Measurements from ENCODE around the gene FAM110A. TPM values are rescaled to one million over a fixed set of nuclear protein-coding genes. Genes with fewer than 3 reads are reported as not detected.
"Not testable (repeated sequence)": the region's sequence is repeated elsewhere in the genome, so short reads cannot be mapped to it uniquely, and the experiment has no call there.

The FAM110A gene
- total RNA-seq, 2 experiments from 2014 or later = 16.2 to 28.2 TPM

- H3K36me3 ChIP-seq (ENCODE audit: insufficient read depth, low read length) = peaks cover 4% of the 10 kb centered on the region
- POLR2A ChIA-PET = interaction anchor here (0.5 to 2.7 kb wide), 3 partner anchors 15 to 439 kb away, joined by 3 to 40 read pairs (median 3); partner anchors contain the start of gene FAM110A
- H3K27ac ChIP-seq (ENCODE audit: low read depth, low read length, poor library complexity, severe bottlenecking) = peak overlapping the region; percentile 80
- H3K4me3 ChIP-seq (ENCODE audit: low read depth, low read length, poor library complexity, severe bottlenecking) = no peak overlapping the region
- peaks cover 62% of the 10 kb centered on the region for H3K4me1 ChIP-seq (ENCODE audit: insufficient read depth, low read length, poor library complexity, severe bottlenecking)
- H2AFZ ChIP-seq (ENCODE audit: low read length) = no peak overlapping the region
- no TSS peak for BruUV-seq (replicated peaks)
- H3K9me3 ChIP-seq (ENCODE audit: low read length) = no peaks in the 10 kb centered on the region
- peaks cover 28% of the 10 kb centered on the region; the same call in 1 of the 2 replicates for H3K79me2 ChIP-seq (ENCODE audit: insufficient read depth, low read depth, low read length)
- CTCF ChIA-PET (ENCODE audit: unreplicated experiment) = no interaction called here
- TF ChIP-seq CTCF (conservative IDR thresholded peaks at IDR 0.05; ENCODE audit: low read length) (no peak), EZH2phosphoT487 (IDR thresholded peaks at IDR 0.05; ENCODE audit: borderline replicate concordance, low read depth, low read length) (no peak)
- H3K4me2 ChIP-seq (ENCODE audit: low read length) = peak overlapping the region; percentile 81
- intact Hi-C loops (cut with micrococcal nuclease; ENCODE audit: unreplicated experiment) = no loop called here
- no peak for DNase-seq (ENCODE audit: low spot score)
- no peaks in the 10 kb centered on the region for H3K9me2 ChIP-seq (ENCODE audit: insufficient read depth, low read length)
- H4K20me1 ChIP-seq (ENCODE audit: insufficient read depth, low read length) = no peaks in the 10 kb centered on the region
Observed at GRCh38 chr20:848193-848592, 14.7 kb downstream of the FAM110A start.

- H3K9me3 ChIP-seq (ENCODE audit: low read length); DNase-seq (ENCODE audit: low spot score); H3K36me3 ChIP-seq (ENCODE audit: insufficient read depth, low read length); intact Hi-C loops (cut with micrococcal nuclease; ENCODE audit: unreplicated experiment); H2AFZ ChIP-seq (ENCODE audit: low read length); BruUV-seq (replicated peaks); H4K20me1 ChIP-seq (ENCODE audit: insufficient read depth, low read length); H3K4me3 ChIP-seq (ENCODE audit: low read depth, low read length, poor library complexity, severe bottlenecking); H3K27ac ChIP-seq (ENCODE audit: low read depth, low read length, poor library complexity, severe bottlenecking); H3K4me2 ChIP-seq (ENCODE audit: low read length); H3K9me2 ChIP-seq (ENCODE audit: insufficient read depth, low read length); CTCF ChIA-PET (ENCODE audit: unreplicated experiment): not testable (repeated sequence)
- POLR2A ChIA-PET = interaction anchor here (0.5 to 2.7 kb wide), 3 partner anchors 15 to 439 kb away, joined by 3 to 40 read pairs (median 3); partner anchors contain the start of gene FAM110A
- Histone ChIP-seq H3K79me2 (ENCODE audit: insufficient read depth, low read depth, low read length) (peaks cover 28% of the 10 kb centered on the region; the same call in 1 of the 2 replicates), H3K4me1 (ENCODE audit: insufficient read depth, low read length, poor library complexity, severe bottlenecking) (peaks cover 58% of the 10 kb centered on the region)
Observed at GRCh38 chr20:848731-849130, 15.2 kb downstream of the FAM110A start.

GRCh38 chr20:853406-853996 is 20.0 kb downstream of the FAM110A start:
- Histone ChIP-seq H2AFZ (ENCODE audit: low read length) (no peak overlapping the region), H3K4me1 (ENCODE audit: insufficient read depth, low read length, poor library complexity, severe bottlenecking) (peaks cover 13% of the 10 kb centered on the region), H3K4me2 (ENCODE audit: low read length) (no peak overlapping the region), H3K9me2 (ENCODE audit: insufficient read depth, low read length) (no peaks in the 10 kb centered on the region), H3K27ac (ENCODE audit: low read depth, low read length, poor library complexity, severe bottlenecking) (no peak overlapping the region), H3K79me2 (ENCODE audit: insufficient read depth, low read depth, low read length) (no peaks in the 10 kb centered on the region), H4K20me1 (ENCODE audit: insufficient read depth, low read length) (no peaks in the 10 kb centered on the region), H3K9me3 (ENCODE audit: low read length) (no peaks in the 10 kb centered on the region), H3K36me3 (ENCODE audit: insufficient read depth, low read length) (no peaks in the 10 kb centered on the region; the same call in 1 of the 2 replicates), H3K4me3 (ENCODE audit: low read depth, low read length, poor library complexity, severe bottlenecking) (no peak overlapping the region)
- BruUV-seq (replicated peaks) = no TSS peak
- TF ChIP-seq CTCF (conservative IDR thresholded peaks at IDR 0.05; ENCODE audit: low read length) (no peak), EZH2phosphoT487 (IDR thresholded peaks at IDR 0.05; ENCODE audit: borderline replicate concordance, low read depth, low read length) (no peak)
- intact Hi-C loops (cut with micrococcal nuclease; ENCODE audit: unreplicated experiment) = no loop called here
- ChIA-PET CTCF (ENCODE audit: unreplicated experiment) (no interaction called here), POLR2A (interaction anchor here (0.7 kb wide), 1 partner anchor 16 kb away, joined by 3 read pairs; no protein-coding TSS in a partner anchor)
- no peak for DNase-seq (ENCODE audit: low spot score)
